NCI-H2227 (cell line): Measurements from ENCODE around the gene PAPPA2.
A peak's percentile ranks its signal among the peaks of the same experiment; 100 is the strongest.

Experiments
- DNase-seq: peaks from one replicate; lab custom pipeline; 2025; ENCODE audit not compliant: unreplicated experiment; lab: John Stamatoyannopoulos, UW

The PAPPA2 gene

GRCh38 chr1:176499671-176500070, 36.7 kb downstream of the PAPPA2 start:
- no peak for DNase-seq

GRCh38 chr1:176501599-176501998, 38.6 kb downstream of the PAPPA2 start:
- no peak for DNase-seq

GRCh38 chr1:176504848-176505553, 42.0 kb downstream of the PAPPA2 start:
- DNase-seq = no peak

GRCh38 chr1:176512966-176513365, 50.0 kb downstream of the PAPPA2 start:
- no peak for DNase-seq

GRCh38 chr1:176515310-176515709, 52.3 kb downstream of the PAPPA2 start:
- no peak for DNase-seq

GRCh38 chr1:176517484-176517883, 54.5 kb downstream of the PAPPA2 start:
- no peak for DNase-seq

- DNase-seq = no peak
Observed at GRCh38 chr1:176521211-176521610, 58.2 kb downstream of the PAPPA2 start.

GRCh38 chr1:176522310-176522845, 59.4 kb downstream of the PAPPA2 start:
- DNase-seq = no peak

GRCh38 chr1:176529395-176530090, 66.6 kb downstream of the PAPPA2 start:
- no peak for DNase-seq

GRCh38 chr1:176531036-176531435, 68.1 kb downstream of the PAPPA2 start:
- DNase-seq = no peak

GRCh38 chr1:176531921-176532897, 69.2 kb downstream of the PAPPA2 start:
- peak; percentile 44 for DNase-seq

GRCh38 chr1:176533020-176533419, 70.0 kb downstream of the PAPPA2 start:
- DNase-seq = no peak

GRCh38 chr1:176536588-176536987, 73.6 kb downstream of the PAPPA2 start:
- DNase-seq = no peak

GRCh38 chr1:176539018-176539417, 76.0 kb downstream of the PAPPA2 start:
- no peak for DNase-seq

- DNase-seq = no peak
Observed at GRCh38 chr1:176540428-176540827, 77.5 kb downstream of the PAPPA2 start.

GRCh38 chr1:176541663-176542062, 78.7 kb downstream of the PAPPA2 start:
- DNase-seq = no peak

- no peak for DNase-seq
Observed at GRCh38 chr1:176542352-176542751, 79.4 kb downstream of the PAPPA2 start.

GRCh38 chr1:176543360-176544129, 80.6 kb downstream of the PAPPA2 start:
- DNase-seq = no peak

GRCh38 chr1:176545034-176545639, 82.2 kb downstream of the PAPPA2 start:
- no peak for DNase-seq

GRCh38 chr1:176546825-176547224, 83.8 kb downstream of the PAPPA2 start:
- no peak for DNase-seq
